Transverse colon (tissue), 4 donors: Measurements from ENCODE around the gene MTFP1. TPM values are rescaled to one million over a fixed set of nuclear protein-coding genes. Genes with fewer than 3 reads are reported as not detected.

Experiments used
- DNase-seq: peaks from one replicate; pipeline ENCODE4 v3.0.0-alpha.2; 2019
- H3K27ac ChIP-seq, 4 donors: fragments of 200-600 bp; sonication (generic); 2 replicates each; pipeline ENCODE4 v1.5.1; 2016 to 2018; ENCODE audit warnings: inconsistent platforms in 4 of 4
- H3K27me3 ChIP-seq: fragments of 200-600 bp; sonication (generic); 2 replicates; pipeline ENCODE4 v1.5.1; 2017; ENCODE audit warnings: inconsistent platforms
- H3K36me3 ChIP-seq, 4 donors: fragments of 200-600 bp; sonication (generic); 2 replicates each; pipeline ENCODE4 v1.5.1; 2017 to 2019; ENCODE audit warnings: inconsistent platforms in 4 of 4
- H3K4me1 ChIP-seq, 4 donors: fragments of 200-600 bp; sonication (generic); 2 replicates each; pipeline ENCODE4 v1.5.1; 2017 to 2020; ENCODE audit warnings: inconsistent platforms in 4 of 4
- H3K4me3 ChIP-seq, 4 donors: fragments of 200-600 bp; sonication (generic); 1 replicate in 1 of 4; 2 replicates in 3 of 4; pipeline versions ENCODE4 v1.5.1 to v1.6.1; 2017 to 2019; ENCODE audit warnings: inconsistent platforms in 4 of 4
- H3K9me3 ChIP-seq, 2 donors: fragments of 200-600 bp; sonication (generic); 2 replicates each; pipeline ENCODE4 v1.5.1; 2017 to 2019; ENCODE audit warnings: inconsistent platforms in 2 of 2
- EP300 ChIP-seq: sonication (generic); formaldehyde crosslinking; IDR thresholded peaks from one replicate; pipeline ENCODE4 v1.6.1; 2017; ENCODE audit warnings: antibody characterized with exemption, low read depth
- POLR2A ChIP-seq: fragments of 450-650 bp; IDR thresholded peaks from one replicate; pipeline ENCODE4 v1.6.1; 2016; ENCODE audit warnings: antibody characterized with exemption, mild to moderate bottlenecking, moderate library complexity
- POLR2AphosphoS5 ChIP-seq, 3 donors: sonication (generic); formaldehyde crosslinking; IDR thresholded peaks; one replicate each; pipeline ENCODE4 v1.6.1; 2016; ENCODE audit warnings: antibody characterized with exemption in 3 of 3
- WGBS, 2 donors: methylation state at CpG; one replicate each; pipeline ENCODE4 v1.1.5; 2018; ENCODE audit warnings: low coverage in 1 of 2; 5-methylcytosine and 5-hydroxymethylcytosine counted together
- in situ Hi-C, 4 donors: fragments of 200-750 bp; cut with MboI; loops; one replicate each; pipeline versions ENCODE4 v1.15.0 to v1.15.1; 2017; ENCODE audit warnings: low sequenced_read_pairs in 3 of 4, low pct_ligation_motif_present in 1 of 4, low pct_unique_long_range_greater_than_20kb in 1 of 4
- intact Hi-C: fragments of 100-400 bp; cut with DNase I; formaldehyde crosslinking; loops from one replicate; pipeline ENCODE4 v1.15.1; 2023; ENCODE audit warnings: low total_unique reads
- total RNA-seq, 4 donors: library from RNA; depleted of rRNA; stranded (reverse); fragments of >200 nt; gene quantifications; one replicate each; pipeline ENCODE4 v1.1.0, GENCODE V29; 2016
- TF ChIP-seq, protein P1 (sequence below), 5 experiments: fragments of 200-600 bp in 3 of 5; fragments of 450-650 bp in 2 of 5; sonication (generic) in 3 of 5; IDR thresholded peaks; 1 replicate in 2 of 5; 2 replicates in 3 of 5; pipeline ENCODE4 v1.5.1; 2016 to 2017; ENCODE audit warnings: antibody characterized with exemption in 5 of 5, inconsistent platforms in 3 of 5, mild to moderate bottlenecking in 2 of 5, moderate library complexity in 1 of 5

MTFP1 gene
- total RNA-seq, 4 donors from 2014 or later = 2.0 to 48.6 (median 21.4) TPM

DNA sequence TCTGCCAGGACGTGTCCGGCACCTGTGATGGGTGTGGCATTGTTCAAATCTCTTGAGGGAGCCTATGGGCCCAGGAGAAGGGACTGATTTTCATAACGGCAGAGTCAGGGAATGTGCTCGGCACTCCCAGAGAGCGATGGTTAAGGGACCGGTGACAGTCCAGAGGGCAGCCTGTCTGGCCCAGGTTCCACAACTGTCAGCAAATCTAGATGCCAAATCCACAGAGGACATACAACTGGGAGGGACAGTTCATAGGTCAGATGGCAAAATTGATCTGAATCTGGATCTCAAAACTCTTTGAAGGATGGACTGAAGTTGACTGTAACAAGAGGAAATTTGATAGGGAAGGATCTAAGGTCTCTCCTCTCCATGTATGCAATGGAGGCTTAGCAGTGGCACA, 21.3 kb upstream of the MTFP1 start:
- no peak for DNase-seq
- Histone ChIP-seq H3K4me1 (no peaks in the 10 kb centered on the region), H3K36me3 (no peaks in the 10 kb centered on the region), H3K4me3 (no peak overlapping the region), H3K27me3 (no peaks in the 10 kb centered on the region), H3K27ac (no peak overlapping the region), H3K9me3 (no peaks in the 10 kb centered on the region)
- TF ChIP-seq POLR2A (no peak), EP300 (no peak), POLR2AphosphoS5 (IDR thresholded peaks at IDR 0.05) (no peak)
- TF ChIP-seq, protein P1, sequence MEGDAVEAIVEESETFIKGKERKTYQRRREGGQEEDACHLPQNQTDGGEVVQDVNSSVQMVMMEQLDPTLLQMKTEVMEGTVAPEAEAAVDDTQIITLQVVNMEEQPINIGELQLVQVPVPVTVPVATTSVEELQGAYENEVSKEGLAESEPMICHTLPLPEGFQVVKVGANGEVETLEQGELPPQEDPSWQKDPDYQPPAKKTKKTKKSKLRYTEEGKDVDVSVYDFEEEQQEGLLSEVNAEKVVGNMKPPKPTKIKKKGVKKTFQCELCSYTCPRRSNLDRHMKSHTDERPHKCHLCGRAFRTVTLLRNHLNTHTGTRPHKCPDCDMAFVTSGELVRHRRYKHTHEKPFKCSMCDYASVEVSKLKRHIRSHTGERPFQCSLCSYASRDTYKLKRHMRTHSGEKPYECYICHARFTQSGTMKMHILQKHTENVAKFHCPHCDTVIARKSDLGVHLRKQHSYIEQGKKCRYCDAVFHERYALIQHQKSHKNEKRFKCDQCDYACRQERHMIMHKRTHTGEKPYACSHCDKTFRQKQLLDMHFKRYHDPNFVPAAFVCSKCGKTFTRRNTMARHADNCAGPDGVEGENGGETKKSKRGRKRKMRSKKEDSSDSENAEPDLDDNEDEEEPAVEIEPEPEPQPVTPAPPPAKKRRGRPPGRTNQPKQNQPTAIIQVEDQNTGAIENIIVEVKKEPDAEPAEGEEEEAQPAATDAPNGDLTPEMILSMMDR (IDR thresholded peaks at IDR 0.05) = no peak
- intact Hi-C loops (no loop called here), in situ Hi-C loops (no loop called here)
- 79% methylated on average over 6 of the region's 6 CpGs; no CpG with 5 or more reads in 1 of the 2 donors for WGBS, 2 donors

DNA sequence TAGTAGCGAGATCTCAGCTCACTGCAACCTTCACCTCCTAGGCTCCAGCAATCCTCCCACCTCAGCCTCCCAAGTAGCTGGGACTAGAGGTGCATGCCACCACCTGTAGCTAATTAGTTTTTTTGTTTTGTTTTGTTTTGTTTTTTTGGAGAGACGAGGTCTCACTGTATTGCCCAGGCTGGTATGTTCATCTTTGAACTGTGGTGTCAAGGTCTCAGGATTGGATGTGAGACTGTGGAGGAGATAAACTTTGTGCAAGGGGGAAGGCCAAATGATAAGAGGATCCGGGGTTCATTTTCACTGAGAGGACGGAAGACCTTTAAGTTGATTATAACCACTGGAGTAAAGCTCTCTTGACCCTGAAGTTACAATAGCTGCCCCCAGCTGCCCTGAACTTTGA, 19.8 kb upstream of the MTFP1 start:
- no peak for DNase-seq
- H3K4me3 ChIP-seq = no peak overlapping the region
- TF ChIP-seq POLR2AphosphoS5 (IDR thresholded peaks at IDR 0.05) (no peak), POLR2A (no peak), EP300 (no peak)
- TF ChIP-seq, protein P1 (IDR thresholded peaks at IDR 0.05) = no peak
- H3K4me1 ChIP-seq = no peaks in the 10 kb centered on the region
- no peak overlapping the region for H3K27ac ChIP-seq
- in situ Hi-C loops = no loop called here
- 65 to 93% methylated on average over 4 of the region's 4 CpGs for WGBS, 2 donors
- no peaks in the 10 kb centered on the region for H3K27me3 ChIP-seq
- intact Hi-C loops = no loop called here
- H3K36me3 ChIP-seq = no peaks in the 10 kb centered on the region
- H3K9me3 ChIP-seq = no peaks in the 10 kb centered on the region

DNA sequence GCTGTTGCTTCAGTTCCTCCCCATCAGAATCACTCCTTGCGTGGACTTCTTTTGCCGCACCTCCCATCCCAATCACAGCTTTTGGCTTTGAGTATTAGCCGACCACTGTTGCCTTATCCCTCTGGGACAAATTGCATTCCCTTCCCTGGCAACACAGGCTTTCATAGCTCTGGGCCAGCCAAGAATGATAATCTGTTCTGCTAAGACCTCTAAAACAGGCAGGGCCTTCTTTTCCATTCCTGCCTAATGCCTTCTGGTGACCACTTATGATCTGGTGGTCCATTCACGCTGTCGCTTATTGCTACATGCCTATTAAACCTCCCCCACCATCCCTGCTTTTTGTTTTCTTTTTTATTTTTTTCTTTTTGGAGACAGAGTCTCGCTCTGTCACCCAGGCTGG, 19.2 kb upstream of the MTFP1 start:
- TF ChIP-seq, protein P1 (IDR thresholded peaks at IDR 0.05) = no peak
- no peak for TF ChIP-seq POLR2A
- TF ChIP-seq EP300 = no peak
- no peak for TF ChIP-seq POLR2AphosphoS5 (IDR thresholded peaks at IDR 0.05)
- Histone ChIP-seq H3K4me3 (no peak overlapping the region), H3K27ac (no peak overlapping the region), H3K36me3 (no peaks in the 10 kb centered on the region), H3K9me3 (no peaks in the 10 kb centered on the region), H3K27me3 (no peaks in the 10 kb centered on the region), H3K4me1 (no peaks in the 10 kb centered on the region)
- DNase-seq = no peak
- WGBS, 2 donors = 87 to 93% methylated on average over 3 to 6 of the region's 6 CpGs
- in situ Hi-C loops = no loop called here
- intact Hi-C loops = no loop called here

DNA sequence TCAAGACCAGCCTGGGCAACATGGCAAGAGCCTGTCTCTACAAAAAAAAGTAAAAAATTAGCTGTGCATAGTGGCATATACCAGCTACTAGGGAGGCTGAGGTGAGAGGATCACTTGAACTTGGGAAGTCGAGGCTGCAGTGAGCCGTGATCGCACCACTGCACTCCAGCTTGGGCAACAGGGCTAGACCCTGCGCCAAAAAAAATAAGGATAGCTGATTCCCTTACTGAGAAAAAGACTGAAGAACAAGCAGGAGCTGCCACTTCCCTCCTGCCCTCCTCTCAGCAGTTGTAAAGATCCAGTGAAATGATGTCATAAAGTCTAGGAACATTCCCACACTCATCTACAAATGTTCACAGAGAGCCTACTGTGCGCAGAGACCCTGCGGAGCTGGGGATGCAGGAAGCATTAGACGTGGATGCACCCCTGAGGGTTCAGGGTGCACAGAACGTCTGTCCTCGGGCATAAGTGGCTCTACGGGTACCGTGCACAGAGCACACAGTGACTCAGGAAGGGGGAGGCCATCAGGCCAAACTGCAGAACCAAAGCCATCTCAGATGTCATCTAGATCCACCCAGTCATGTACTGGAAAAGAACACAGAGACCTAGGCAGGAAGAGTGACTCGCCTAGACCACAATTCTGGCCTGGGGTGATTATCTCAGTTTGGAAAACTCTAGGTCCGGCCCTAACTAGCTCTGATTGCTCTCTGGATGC, 17.0 kb upstream of the MTFP1 start:
- no peak for DNase-seq
- no peak overlapping the region for H3K27ac ChIP-seq

More for the DNA sequence above, 17.0 kb upstream of the MTFP1 start:
- intact Hi-C loops = no loop called here
- H3K36me3 ChIP-seq = no peaks in the 10 kb centered on the region
- no peaks in the 10 kb centered on the region for H3K4me1 ChIP-seq
- 80% methylated on average over 13 of the region's 13 CpGs; no CpG with 5 or more reads in 1 of the 2 donors for WGBS, 2 donors
- H3K9me3 ChIP-seq = no peaks in the 10 kb centered on the region
- no peak for TF ChIP-seq POLR2AphosphoS5 (IDR thresholded peaks at IDR 0.05)
- TF ChIP-seq, protein P1 (IDR thresholded peaks at IDR 0.05) = no peak
- no peak for TF ChIP-seq EP300
- no peak for TF ChIP-seq POLR2A
- in situ Hi-C loops = no loop called here
- H3K27me3 ChIP-seq = no peaks in the 10 kb centered on the region
- H3K4me3 ChIP-seq = no peak overlapping the region
